ENCODE data around the gene SMIM35.
"Not testable (repeated sequence)": the region's sequence is repeated elsewhere in the genome, so short reads cannot be mapped to it uniquely, and the experiment has no call there.

Gene SMIM35

DNA sequence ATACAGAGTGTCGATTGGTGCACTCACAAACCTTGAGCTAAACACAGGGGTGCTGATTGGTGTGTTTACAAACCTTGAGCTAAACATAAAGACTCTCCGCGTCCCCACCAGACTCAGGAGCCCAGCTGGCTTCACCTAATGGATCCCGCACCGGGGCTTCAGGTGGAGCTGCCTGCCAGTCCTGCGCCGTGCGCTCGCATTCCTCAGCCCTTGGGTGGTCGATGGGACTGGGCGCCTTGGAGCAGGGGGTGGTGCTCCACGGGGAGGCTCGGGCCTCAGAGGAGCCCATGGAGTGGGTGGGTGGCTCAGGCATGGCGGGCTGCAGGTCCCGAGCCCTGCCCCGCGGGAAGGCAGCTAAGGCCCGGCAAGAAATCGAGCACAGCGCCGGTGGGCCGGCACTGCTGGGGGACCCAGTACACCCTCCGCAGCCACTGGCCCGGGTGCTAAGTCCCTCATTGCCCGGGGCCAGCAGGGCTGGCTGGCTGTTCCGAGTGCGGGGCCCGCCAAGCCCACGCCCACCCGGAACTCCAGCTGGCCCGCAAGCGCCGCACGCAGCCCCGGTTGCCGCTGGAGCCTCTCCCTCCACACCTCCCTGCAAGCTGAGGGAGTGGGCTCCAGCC, 108.4 kb downstream of the SMIM35 start:
- not testable (repeated sequence) for DNase-seq

DNA sequence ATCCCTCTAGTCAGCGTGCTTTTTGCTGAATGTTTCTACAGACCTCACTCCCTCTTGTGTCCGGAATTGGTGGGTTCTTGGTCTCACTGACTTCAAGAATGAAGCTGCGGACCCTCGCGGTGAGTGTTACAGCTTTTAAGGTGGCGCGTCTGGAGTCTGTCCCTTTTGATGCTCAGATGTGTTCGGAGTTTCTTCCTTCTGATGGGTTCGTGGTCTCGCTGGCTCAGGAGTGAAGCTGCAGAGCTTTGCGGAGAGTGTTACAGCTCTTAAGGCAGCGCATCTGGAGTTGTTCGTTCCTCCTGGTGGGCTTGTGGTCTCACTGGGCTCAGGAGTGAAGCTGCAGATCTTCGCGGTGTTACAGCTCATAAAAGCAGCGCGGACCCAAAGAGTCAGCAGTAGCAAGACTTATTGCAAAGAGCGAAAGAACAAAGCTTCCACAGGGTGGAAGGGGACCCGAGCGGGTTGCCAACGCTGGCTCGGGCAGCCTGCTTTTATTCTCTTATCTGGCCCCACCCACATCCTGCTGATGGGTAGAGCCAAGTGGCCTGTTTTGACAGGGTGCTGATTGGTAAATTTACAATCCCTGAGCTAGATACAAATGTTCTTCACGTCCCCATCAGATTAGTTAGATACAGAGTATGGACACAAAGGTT, 109.0 kb downstream of the SMIM35 start:
- peak; percentile 19 for DNase-seq

DNA sequence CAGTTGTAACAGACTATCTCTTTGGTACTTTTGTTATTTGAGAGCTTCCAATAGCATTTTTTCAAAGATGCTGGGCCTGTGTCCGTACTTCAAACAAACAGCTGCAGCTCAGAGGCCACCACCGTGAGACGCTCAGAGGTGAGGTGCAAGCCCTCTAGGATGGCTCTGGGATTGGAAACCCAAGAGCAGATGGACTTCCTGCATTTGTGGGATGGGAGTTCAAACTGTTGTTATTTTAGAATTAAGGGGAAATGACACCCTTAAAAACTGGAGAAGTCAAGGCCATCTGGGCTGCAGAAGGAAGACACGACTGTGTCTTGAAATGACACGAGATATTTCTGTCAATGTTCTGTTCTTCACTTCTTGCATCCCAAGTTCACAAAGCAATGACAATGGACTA, 109.7 kb downstream of the SMIM35 start:
- peak; percentile 74 for DNase-seq

DNA sequence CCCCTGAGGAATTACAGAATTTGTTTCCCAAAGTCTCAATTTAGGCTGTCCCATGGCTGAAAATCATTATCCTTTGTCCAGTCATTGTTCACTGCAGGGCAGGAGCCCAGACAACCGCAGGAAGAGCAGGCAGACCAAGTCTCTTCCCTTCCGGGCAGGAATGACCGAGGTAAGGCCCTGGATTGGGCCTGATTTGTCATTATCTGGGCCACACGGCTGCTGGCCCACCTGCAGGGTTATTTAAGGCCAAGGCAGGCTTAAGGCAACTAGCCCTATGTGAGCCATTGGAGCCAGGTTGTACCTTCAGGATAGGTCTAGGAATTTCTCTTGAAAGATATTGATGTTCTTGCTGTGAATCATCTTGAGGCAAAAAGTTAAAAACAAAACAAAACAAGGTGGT, 110.3 kb downstream of the SMIM35 start:
- no peak for DNase-seq

DNA sequence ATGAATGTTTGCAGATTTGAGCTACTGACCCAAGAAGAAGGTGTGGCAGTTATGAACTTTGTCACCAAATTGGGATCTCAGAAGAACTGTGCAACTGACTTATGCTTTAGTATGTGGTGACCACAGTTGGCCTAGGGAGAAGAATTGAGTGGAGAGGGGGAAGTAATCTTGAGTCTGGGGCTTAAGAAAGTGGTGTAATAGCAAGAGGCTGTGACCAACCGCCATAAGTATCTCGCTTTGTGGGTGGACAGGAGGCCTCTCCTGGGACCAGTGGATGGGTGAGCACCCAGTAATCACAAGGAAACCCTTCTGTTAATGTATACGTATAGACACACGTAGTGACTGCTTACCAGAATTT, 113.3 kb downstream of the SMIM35 start:
- peak; percentile 96 for DNase-seq

DNA sequence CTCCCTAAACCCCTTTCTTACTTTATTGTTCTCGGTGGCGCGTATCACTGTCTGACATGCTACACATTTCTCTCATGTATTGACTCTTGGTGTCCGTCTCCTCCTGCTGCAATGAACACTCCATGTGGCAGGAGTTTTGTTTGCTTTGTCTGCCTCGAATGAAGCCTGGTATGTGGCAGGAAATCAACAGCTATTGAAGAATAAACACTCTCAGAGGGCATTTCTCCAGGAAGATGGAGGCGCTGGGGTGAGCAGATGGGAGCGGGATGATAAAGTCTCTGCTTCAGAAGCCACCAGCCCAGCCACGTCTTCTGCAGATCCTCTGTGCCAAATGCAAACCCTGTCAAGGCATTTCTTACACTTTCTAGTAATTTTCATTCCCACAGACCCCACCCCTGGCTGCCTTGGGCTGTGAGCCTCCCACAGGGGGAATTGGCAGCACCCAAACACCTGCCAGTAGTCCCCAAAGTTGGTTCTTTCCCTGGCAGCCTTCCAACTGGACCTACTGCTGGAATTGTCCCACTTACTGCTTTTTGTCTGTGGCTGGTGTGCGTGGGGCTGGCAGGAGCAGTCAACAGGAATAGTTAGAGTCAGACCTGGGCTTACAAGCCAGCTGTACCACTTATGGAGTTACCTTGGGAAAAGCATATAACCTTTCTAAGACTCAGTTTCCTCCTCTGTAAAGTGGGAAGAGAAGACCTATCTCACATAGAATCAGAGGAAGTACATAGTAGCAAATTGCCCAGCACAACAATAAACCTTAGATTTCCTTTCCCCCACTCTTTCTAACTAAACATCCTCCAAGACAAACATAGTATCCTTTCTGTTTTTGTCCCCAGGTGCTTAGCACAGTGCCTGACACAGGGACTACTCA, 113.9 kb downstream of the SMIM35 start:
- no peak for DNase-seq

DNA sequence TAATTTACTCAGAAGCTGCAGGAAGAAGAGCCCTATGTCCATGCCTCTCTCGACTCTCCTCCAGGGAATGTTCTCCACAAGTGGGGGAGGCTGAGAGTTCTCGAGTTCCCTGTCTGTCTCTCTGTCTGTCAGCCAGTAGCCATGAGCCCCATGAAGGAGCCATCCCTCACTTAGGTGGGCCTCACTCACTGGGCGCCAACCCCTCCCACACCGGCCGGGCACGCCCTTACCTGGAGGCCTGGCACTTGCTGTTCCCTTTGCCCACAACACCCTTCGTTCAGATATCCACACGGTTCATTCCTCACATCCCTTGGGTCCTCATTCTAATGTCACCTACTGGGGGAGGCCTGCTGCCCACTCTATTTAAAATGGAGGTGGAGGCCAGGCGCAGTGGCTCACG, 114.7 kb downstream of the SMIM35 start:
- DNase-seq, result no peak

DNA sequence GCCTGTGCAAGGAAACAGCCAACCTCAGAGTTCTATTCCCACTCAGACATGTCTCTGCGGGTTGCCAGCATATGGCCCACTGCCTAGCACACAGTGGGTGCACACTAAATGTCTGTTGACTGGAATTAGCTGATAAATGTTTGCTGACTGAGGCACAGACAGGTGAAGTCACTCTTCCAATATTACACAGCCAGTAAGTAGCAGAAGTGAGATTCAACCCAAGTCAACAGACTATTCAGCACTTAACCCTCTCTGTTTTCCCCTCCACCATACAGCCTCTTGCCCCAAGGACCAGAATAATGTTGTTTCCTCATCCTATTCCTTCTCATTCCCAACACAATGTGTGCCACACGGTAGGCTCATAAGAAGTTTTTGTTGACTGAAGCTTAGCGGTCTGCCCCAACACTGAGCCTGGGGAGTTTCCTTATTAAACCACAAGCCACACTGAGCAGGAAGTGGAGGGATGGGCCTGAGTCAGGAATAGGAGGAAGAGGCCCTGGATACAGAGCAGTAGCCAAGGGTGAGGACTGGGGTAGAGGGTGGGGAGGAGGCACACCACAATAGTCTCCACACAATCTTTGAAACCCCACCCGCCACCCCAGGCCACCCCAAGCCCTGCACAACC, 116.3 kb downstream of the SMIM35 start:
- DNase-seq, result peak; percentile 92

DNA sequence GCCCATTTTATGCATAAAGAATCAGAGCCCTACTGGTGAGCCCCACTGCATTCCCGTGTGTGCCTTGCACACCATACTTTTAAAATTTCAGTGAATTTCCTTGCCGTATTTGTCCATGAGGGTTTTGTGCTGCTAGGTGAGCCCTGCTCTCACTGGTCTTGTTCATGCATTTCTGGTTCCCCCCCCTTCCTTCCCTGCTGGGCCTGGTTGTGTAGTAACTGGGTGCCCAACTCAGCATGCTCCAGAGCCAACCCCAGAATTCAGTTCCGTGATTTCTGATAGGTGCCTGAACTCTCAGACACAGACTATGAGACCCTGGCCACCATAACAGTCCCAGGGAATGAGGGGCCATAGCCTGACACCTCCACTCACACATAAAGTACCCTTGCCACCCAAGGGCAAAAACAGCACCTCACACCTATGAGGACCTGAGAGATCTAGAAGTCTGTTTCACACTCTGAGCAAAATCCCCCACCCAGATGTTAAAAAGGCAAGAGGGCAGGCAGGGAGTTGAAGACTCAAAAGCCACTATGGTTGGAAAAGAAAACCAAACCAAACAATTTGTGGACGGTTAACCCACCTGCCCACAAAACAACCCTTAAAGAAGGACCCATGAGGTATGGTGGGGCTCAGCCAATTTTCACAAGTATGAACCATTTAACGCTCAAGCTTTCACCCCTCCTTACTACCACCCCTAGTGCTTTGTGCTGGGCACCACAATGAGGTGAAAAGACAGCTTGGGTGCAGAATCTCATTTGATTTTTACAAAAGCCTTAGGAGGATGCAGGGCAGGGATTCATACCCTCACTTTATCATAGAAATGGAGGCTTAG, 117.4 kb downstream of the SMIM35 start:
- DNase-seq, result no peak

DNA sequence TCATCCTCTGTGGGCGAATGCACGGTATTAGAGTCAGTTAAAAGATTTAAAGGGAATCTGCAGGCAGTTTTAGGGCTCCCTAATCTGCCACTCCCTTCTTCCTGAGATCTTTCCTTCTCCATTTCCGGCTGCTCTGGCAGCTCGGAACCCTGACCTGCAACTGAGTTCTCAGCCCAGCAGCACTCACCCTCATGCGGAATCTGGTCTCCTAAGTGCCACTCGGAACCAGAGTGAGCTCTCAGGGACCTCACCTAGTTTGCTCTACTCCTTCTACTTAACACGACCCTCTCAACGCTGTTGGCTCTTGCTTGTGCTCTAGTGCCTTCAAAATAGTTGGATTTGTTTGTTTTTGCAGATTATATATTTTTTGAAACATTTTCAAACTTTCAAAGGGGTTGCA, 119.9 kb downstream of the SMIM35 start:
- DNase-seq, result no peak

DNA sequence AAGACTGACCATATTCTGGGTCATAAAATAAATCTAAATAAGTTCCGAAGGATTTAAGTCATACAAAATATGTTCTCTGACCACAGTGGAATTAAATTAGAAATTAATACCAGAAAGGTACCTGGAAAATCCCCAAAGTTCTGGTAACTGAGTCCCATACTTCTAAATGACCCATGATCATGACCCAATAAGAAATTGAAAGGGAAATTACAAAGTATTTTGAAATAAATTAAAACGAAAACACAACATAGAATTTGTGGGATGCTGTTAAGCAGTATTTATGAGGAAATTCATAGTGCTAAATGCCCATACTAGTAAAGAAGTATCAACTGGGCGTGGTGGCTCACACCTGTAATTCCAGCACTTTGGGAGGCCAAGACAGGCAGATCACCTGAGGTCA, 123.9 kb downstream of the SMIM35 start:
- no peak for DNase-seq

DNA sequence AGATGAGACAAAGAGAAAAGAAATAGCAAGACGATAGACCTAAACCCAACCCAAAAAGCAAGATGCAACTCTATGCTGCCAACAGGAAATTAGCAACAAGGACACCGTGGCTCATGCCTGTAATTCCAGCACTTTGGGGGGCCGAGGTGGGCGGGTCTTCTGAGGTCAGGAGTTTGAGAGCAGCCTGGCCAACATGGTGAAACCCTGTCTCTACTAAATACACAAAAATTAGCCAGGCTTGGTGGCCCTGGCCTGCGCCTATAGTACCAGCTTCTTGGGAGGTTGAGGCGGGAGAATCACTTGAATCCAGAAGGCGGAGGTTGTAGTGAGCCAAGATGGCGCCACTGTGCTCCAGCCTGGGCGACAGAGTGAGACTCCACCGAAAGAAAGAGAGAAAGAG, 124.9 kb downstream of the SMIM35 start:
- DNase-seq, result no peak

DNA sequence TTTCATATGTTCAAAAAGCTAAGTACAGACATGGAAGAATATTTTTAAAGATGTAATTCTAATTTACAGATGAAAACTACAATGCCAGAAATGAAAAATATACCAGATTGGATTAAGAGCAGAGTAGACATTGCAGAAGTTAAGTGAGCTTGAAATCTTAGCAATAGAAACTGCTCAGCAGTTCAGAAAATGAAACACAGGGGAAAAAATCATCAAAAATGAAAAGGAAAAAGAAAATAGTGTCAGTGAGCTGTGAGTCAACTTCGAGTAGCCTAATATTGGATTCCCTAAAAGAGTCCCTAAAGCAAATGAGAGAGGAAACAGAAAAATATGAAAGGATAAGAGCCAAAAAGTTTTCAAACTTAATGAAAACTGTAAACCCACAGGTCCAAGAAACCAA, 126.4 kb downstream of the SMIM35 start:
- DNase-seq, result no peak

DNA sequence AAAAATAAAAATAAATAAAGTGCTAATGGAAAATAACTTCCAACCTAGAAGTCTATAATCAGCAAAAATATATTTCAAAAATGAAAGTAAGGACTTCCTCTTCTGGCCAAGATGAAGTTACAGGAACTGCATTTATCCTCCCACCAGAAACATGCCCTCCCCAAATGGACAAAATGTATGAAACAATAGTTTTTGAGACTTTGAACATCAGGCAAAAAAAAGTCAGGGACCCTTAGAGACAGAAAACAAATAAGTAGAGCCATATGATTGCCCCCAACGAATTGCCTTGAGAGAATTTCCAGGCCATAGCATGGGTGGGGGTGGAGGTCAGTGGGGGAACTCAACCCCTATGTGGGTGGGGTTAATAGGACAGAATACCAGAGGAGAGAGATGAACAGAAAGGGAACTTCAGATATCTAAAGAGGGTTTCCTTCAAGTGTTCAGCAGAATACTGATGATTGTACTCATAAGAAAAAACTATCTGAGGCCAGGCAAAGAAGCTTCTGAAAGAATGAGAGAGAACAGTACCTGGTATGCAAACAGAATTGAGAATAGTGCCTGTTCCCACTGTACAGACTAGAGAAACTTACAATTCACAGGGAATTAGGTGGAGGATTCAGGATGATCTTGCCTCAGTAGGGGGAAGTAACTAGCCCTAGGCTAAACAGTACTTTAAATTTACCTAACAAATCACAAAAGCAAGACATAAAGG, 127.2 kb downstream of the SMIM35 start:
- DNase-seq, result peak; percentile 79

DNA sequence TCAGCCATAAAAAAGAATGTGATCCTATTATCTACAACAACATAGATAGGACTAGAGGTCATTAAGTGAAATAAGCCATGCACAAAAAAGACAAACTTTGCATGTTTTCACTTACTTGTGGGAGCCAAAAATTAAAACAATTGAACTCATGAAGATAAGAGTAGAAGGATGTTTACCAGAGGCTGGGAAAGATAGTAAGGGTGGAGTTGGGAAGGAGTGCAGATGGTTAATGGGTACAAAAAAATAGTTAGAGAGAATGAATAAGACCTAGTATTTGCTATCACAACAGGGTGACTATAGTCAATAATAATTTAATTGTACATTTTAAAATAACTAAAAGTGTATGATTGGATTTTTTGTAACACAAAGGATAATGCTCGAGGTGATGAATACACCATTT, 127.8 kb downstream of the SMIM35 start:
- no peak for DNase-seq
